T-cell (primary cell): Measurements from ENCODE around the gene SOD3. TPM values are rescaled to one million over a fixed set of nuclear protein-coding genes. Genes with fewer than 3 reads are reported as not detected.

Experiments used
- ATAC-seq, 4 experiments: fragments of 200-7000 bp in 3 of 4; fragments of 150-1000 bp in 1 of 4; cut with Tn5 transposase; replicated peaks in 1 of 4; 1 replicate in 3 of 4; 2 replicates in 1 of 4; pipeline ENCODE4 v1.10.0; 2021; ENCODE audit warnings: moderate library complexity in 3 of 4, mild to moderate bottlenecking in 2 of 4, moderate number of reproducible peaks in 1 of 4
- CTCF ChIA-PET, 2 donors: fragments of 300-600 bp; sonication (Branson Sonifier 250); formaldehyde crosslinking; loops; one replicate each; lab custom pipeline; 2022; ENCODE audit warnings: antibody characterized with exemption in 2 of 2; lab: Charles Lee
- POLR2A ChIA-PET, 2 donors: fragments of 300-600 bp; sonication (Branson Sonifier 250); formaldehyde crosslinking; loops; one replicate each; lab custom pipeline; 2022; ENCODE audit warnings: antibody characterized with exemption in 2 of 2; lab: Charles Lee
- DNase-seq, 35 experiments: peaks; one replicate each; pipeline versions ENCODE4 v3.0.0 to v3.0.0-alpha.2; 2013 to 2023
- H3K27ac ChIP-seq: one replicate; pipeline ENCODE4 v1.5.1; 2013; ENCODE audit warnings: low read length
- H3K27me3 ChIP-seq, 2 experiments: replicated peaks in 1 of 2; 1 replicate in 1 of 2; 2 replicates in 1 of 2; pipeline versions ENCODE4 v1.6.1 to v1.7.0; 2013; ENCODE audit warnings: low read length in 1 of 2, mixed read lengths in 1 of 2; ENCODE audit not compliant: control insufficient read depth in 2 of 2, insufficient read depth in 2 of 2; ENCODE audit errors: extremely low read depth in 1 of 2
- H3K36me3 ChIP-seq, 2 donors: 1 replicate in 1 of 2; 2 replicates in 1 of 2; pipeline versions ENCODE4 v1.6.1 to v1.7.0; 2013; ENCODE audit warnings: low read length in 1 of 2; ENCODE audit not compliant: control insufficient read depth in 2 of 2, insufficient read depth in 1 of 2; ENCODE audit errors: extremely low read depth in 1 of 2
- H3K4me1 ChIP-seq, 2 experiments: 1 replicate in 1 of 2; 2 replicates in 1 of 2; pipeline versions ENCODE4 v1.6.1 to v1.7.0; 2013; ENCODE audit warnings: low read length in 2 of 2, mixed read lengths in 1 of 2; ENCODE audit not compliant: insufficient read depth in 2 of 2, control insufficient read depth in 1 of 2; ENCODE audit errors: extremely low read depth in 1 of 2
- H3K4me3 ChIP-seq, 2 donors: 1 replicate in 1 of 2; 2 replicates in 1 of 2; pipeline versions ENCODE4 v1.5.1 to v1.7.0; 2013; ENCODE audit warnings: mild to moderate bottlenecking in 2 of 2, low read length in 1 of 2, moderate library complexity in 1 of 2; ENCODE audit not compliant: control insufficient read depth in 1 of 2; ENCODE audit errors: extremely low read depth in 1 of 2
- H3K9me3 ChIP-seq: 2 replicates; pipeline ENCODE4 v1.7.0; 2013
- H3K27ac Mint-ChIP-seq, 2 donors: one replicate each; pipeline ENCODE4 v1.8.0; 2020 to 2021; ENCODE audit warnings: mild to moderate bottlenecking in 2 of 2, mixed read lengths in 2 of 2
- H3K27me3 Mint-ChIP-seq, 2 donors: one replicate each; pipeline ENCODE4 v1.8.0; 2021 to 2022; ENCODE audit warnings: mixed read lengths in 2 of 2
- H3K36me3 Mint-ChIP-seq: one replicate; pipeline ENCODE4 v1.8.0; 2021; ENCODE audit warnings: mixed read lengths
- H3K4me1 Mint-ChIP-seq, 3 donors: one replicate each; pipeline ENCODE4 v1.8.0; 2020 to 2022; ENCODE audit warnings: mixed read lengths in 3 of 3, mild to moderate bottlenecking in 1 of 3
- H3K4me3 Mint-ChIP-seq, 3 donors: one replicate each; pipeline ENCODE4 v1.8.0; 2020 to 2022; ENCODE audit warnings: mild to moderate bottlenecking in 3 of 3, mixed read lengths in 3 of 3, moderate library complexity in 3 of 3
- H3K9me3 Mint-ChIP-seq, 3 donors: one replicate each; pipeline ENCODE4 v1.8.0; 2020 to 2022; ENCODE audit warnings: mixed read lengths in 3 of 3
- WGBS: methylation state at CpG from one replicate; pipeline ENCODE4 v1.1.5; 2013; ENCODE audit warnings: missing lambda C conversion rate; ENCODE audit not compliant: insufficient coverage; 5-methylcytosine and 5-hydroxymethylcytosine counted together
- total RNA-seq, 35 experiments: library from RNA in 6 of 35; stranded (reverse) in 6 of 35; fragments of 120-200 nt in 1 of 35; gene quantifications; one replicate each; pipeline versions ENCODE4 v1.2.1 to v1.2.4 and lab custom pipeline; 2013 to 2026

SOD3 gene
- total RNA-seq, 5 donors from 2014 or later (not counting 1 experiment from before 2014, with no cell fraction given): 0.23 to 0.35 (median 0.28) TPM; not detected in 2

DNA sequence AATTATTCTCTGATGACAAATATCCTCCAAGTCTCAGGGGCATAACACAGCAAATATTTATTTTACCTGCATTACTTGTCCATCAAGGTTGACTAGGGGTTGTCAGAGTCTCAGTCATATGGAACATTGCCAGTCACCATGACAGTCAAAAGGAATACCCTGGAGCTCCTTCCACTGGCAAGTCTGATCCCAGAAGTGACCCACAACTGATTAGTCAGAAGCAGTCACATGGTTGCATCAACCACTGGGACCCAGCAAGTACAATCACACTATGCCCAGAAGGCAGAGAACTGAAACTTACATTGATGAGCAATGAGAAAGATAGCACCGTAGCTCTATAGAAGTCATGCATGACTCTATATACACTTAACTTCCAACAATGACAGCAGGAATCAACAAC lies 41.9 kb upstream of the SOD3 start:
- no peaks in the 10 kb centered on the region for H3K4me1 Mint-ChIP-seq
- Histone ChIP-seq H3K36me3 (no peaks in the 10 kb centered on the region), H3K4me1 (no peaks in the 10 kb centered on the region), H3K27me3 (no peaks in the 10 kb centered on the region), H3K27ac (no peak overlapping the region), H3K4me3 (no peak overlapping the region), H3K9me3 (no peaks in the 10 kb centered on the region)
- DNase-seq: no peak
- H3K27me3 Mint-ChIP-seq: peaks cover 4 to 6% of the 10 kb centered on the region in 2 donors
- ChIA-PET POLR2A (no interaction called here), CTCF (no interaction called here)
- H3K4me3 Mint-ChIP-seq: no peak overlapping the region
- WGBS: no CpG with 5 or more reads among the region's 1 CpG
- no peaks in the 10 kb centered on the region for H3K36me3 Mint-ChIP-seq
- no peak for ATAC-seq
- peaks cover 11 to 34% (median 26%) of the 10 kb centered on the region in 3 donors for H3K9me3 Mint-ChIP-seq
- no peak overlapping the region for H3K27ac Mint-ChIP-seq

DNA sequence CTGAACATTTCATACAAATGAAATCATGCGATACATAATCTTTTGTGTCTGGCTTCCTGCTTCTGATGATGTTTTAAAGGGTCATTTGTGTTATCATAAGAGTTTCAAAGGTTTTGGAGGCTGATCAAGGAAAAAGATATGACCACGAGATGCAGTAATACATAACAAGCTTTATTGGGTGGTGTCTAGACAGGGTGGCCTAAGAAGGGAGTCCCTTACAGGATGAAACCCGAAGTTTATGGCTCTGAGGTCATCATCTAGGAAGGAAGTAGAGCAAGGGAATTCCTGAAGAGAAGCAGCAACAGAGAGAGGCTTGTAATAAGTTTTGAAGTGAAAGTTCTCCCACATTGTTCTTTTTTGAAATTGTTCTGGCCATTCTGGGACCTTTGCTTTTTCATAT lies 40.8 kb upstream of the SOD3 start:
- H3K9me3 Mint-ChIP-seq: peaks cover 13 to 36% (median 33%) of the 10 kb centered on the region in 3 donors
- no peak overlapping the region for H3K4me3 Mint-ChIP-seq
- Histone ChIP-seq H3K27me3 (no peaks in the 10 kb centered on the region), H3K4me3 (no peak overlapping the region), H3K36me3 (no peaks in the 10 kb centered on the region), H3K4me1 (no peaks in the 10 kb centered on the region), H3K9me3 (no peaks in the 10 kb centered on the region), H3K27ac (no peak overlapping the region)
- peaks cover 4 to 6% of the 10 kb centered on the region in 2 donors for H3K27me3 Mint-ChIP-seq
- no peaks in the 10 kb centered on the region for H3K36me3 Mint-ChIP-seq
- ChIA-PET POLR2A (no interaction called here), CTCF (no interaction called here)
- H3K27ac Mint-ChIP-seq: no peak overlapping the region
- no peak for ATAC-seq
- no peak for DNase-seq
- no peaks in the 10 kb centered on the region for H3K4me1 Mint-ChIP-seq
- WGBS: 25% methylated on average over 1 of the region's 3 CpGs

DNA sequence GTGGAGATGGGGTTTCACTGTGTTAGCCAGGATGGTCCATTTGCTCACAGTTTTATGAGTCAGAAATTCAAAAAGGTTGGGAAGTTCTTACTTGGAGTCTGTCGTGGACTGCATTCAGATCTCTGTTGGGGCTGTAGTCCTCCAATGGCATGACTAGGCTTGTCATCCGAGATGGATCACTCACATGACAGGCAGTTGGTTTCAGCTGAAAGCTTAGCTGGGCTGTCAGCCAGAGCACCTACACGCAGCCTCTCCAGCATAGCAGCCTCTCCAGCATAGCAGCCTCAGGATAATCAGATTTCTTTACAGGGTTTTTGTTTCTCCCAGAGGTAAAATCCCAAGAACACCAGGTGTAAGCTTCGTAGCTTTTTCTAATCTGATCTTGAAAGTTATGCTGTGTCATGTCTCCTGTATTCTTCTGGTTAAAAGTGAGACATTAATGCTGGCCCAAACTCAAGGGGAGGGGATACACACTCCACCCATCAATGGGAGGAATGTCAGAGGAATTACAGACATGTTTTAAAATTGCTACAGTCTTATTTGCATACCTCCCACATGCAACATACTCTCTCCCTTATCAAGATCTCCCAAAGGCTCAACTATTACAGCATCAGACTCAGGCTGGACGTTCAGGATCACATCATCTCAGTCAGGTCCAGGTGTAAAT lies 31.6 kb upstream of the SOD3 start:
- Histone ChIP-seq H3K27me3 (no peaks in the 10 kb centered on the region), H3K9me3 (no peaks in the 10 kb centered on the region), H3K4me3 (no peak overlapping the region), H3K36me3 (no peaks in the 10 kb centered on the region), H3K4me1 (no peaks in the 10 kb centered on the region), H3K27ac (no peak overlapping the region)
- Mint-ChIP-seq H3K4me1 (no peaks in the 10 kb centered on the region), H3K27ac (no peak overlapping the region), H3K9me3 (peaks cover 0 to 6% (median 4%) of the 10 kb centered on the region in 3 donors), H3K27me3 (peaks cover 0 to 6% of the 10 kb centered on the region in 2 donors), H3K4me3 (no peak overlapping the region), H3K36me3 (no peaks in the 10 kb centered on the region)
- 83% methylated on average over 1 of the region's 5 CpGs for WGBS
- DNase-seq (no peak), ATAC-seq (no peak)
- ChIA-PET POLR2A (no interaction called here), CTCF (no interaction called here)

DNA sequence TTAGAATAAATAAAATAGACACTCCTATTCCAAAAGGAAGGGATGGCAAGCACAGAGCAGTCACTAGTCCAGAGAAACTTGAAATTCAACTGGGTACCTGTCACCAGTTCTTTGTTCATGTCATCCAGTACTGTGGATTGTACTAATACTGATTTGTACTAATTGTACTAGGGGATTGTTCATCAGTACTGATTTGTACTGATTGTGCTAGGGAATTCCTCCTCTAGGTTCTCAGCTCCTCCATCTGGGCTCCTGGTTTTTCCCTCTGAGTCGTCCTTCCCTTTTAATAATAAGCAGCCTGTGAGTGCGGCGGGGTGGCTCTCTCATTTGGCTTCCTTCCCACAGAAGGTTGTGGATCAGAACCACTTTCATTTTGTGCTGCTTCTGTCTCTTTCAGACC lies 31.0 kb upstream of the SOD3 start:
- CTCF ChIA-PET: no interaction called here
- Mint-ChIP-seq H3K27ac (no peak overlapping the region), H3K4me1 (no peaks in the 10 kb centered on the region), H3K27me3 (peaks cover 0 to 6% of the 10 kb centered on the region in 2 donors), H3K36me3 (no peaks in the 10 kb centered on the region), H3K9me3 (peaks cover 0 to 4% (median 0%) of the 10 kb centered on the region in 3 donors), H3K4me3 (no peak overlapping the region)
- Histone ChIP-seq H3K9me3 (no peaks in the 10 kb centered on the region), H3K36me3 (no peaks in the 10 kb centered on the region), H3K27ac (no peak overlapping the region), H3K27me3 (no peaks in the 10 kb centered on the region), H3K4me1 (no peaks in the 10 kb centered on the region), H3K4me3 (no peak overlapping the region)
- WGBS: 80% methylated on average over 1 of the region's 3 CpGs
- no peak for DNase-seq
- POLR2A ChIA-PET: no interaction called here
- no peak for ATAC-seq

DNA sequence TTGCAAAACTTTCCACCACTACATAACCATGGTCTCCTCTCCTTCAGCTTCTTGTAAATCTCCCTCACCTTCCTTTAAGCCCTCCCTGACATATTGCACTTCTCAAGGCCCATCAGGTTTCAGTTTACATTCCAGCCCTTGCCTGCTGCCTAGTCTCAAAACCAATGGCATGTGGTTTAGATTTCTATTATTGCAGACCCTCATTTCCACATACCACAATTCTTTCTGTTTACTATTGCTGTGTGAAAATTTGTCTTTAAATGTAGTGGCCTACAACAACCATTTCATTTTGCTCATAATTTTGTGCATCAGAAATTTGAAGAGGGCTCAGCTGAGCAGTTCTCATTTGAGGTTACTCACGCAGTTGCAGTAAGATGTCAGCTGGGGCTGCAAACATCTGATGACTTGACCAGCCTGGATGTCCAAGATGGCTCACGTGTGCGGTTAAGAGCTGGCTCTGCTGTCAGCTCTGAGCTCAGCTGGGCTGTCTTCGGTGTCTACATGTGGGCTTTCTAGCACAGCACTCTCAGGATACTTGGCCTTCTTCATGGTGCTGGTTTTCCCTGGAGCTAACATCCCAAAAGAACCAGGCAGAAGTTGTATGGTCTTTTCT lies 29.9 kb upstream of the SOD3 start:
- ChIA-PET POLR2A (no interaction called here), CTCF (no interaction called here)
- H3K4me3 Mint-ChIP-seq: no peak overlapping the region

DNA sequence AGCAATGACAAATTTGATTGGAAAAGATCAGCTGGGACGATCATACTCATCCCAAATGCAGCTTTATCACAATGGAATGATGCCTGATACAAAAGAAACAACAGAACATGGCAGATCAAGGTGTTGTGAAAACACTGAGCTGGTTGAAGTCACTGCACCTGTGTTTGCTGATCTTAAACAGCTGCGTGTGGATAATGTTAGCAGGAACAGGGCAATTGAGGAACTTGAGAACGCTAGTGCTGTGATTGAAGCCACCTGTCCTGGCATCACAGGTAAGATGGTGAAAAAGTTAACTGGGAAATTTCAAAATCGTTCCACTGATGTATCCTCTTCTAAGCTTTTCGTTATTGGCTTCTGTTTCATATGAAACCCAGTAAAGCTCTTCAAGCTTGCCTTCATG lies 27.4 kb upstream of the SOD3 start:
- no peaks in the 10 kb centered on the region for H3K4me1 ChIP-seq
- no peak overlapping the region for H3K27ac Mint-ChIP-seq
- ChIA-PET CTCF (interaction anchor here in 1 of 2 donors (0.5 kb wide), 1 partner anchor 28 kb away, joined by 3 read pairs; no protein-coding TSS in a partner anchor), POLR2A (no interaction called here)
- H3K4me3 ChIP-seq: no peak overlapping the region
- WGBS: 65% methylated on average over 3 of the region's 5 CpGs
- ATAC-seq (no peak), DNase-seq (no peak)
- no peak overlapping the region for H3K27ac ChIP-seq
- no peaks in the 10 kb centered on the region for H3K4me1 Mint-ChIP-seq
- H3K27me3 Mint-ChIP-seq: peaks cover 0 to 11% of the 10 kb centered on the region in 2 donors
- no peaks in the 10 kb centered on the region for H3K27me3 ChIP-seq
- H3K9me3 ChIP-seq: no peaks in the 10 kb centered on the region
- no peak overlapping the region for H3K4me3 Mint-ChIP-seq
- H3K9me3 Mint-ChIP-seq: peaks cover 0 to 8% (median 4%) of the 10 kb centered on the region in 3 donors
- no peaks in the 10 kb centered on the region for H3K36me3 ChIP-seq
- no peaks in the 10 kb centered on the region for H3K36me3 Mint-ChIP-seq

More for the DNA sequence above, 29.9 kb upstream of the SOD3 start:
- Histone ChIP-seq H3K9me3 (no peaks in the 10 kb centered on the region), H3K36me3 (no peaks in the 10 kb centered on the region), H3K4me3 (no peak overlapping the region), H3K27ac (no peak overlapping the region), H3K27me3 (no peaks in the 10 kb centered on the region), H3K4me1 (no peaks in the 10 kb centered on the region)
- no peak overlapping the region for H3K27ac Mint-ChIP-seq
- H3K4me1 Mint-ChIP-seq: no peaks in the 10 kb centered on the region
- peaks cover 0 to 4% (median 0%) of the 10 kb centered on the region in 3 donors for H3K9me3 Mint-ChIP-seq
- H3K27me3 Mint-ChIP-seq: peaks cover 0 to 6% of the 10 kb centered on the region in 2 donors
- H3K36me3 Mint-ChIP-seq: no peaks in the 10 kb centered on the region
- WGBS: 80% methylated on average over 4 of the region's 4 CpGs
- ATAC-seq (no peak), DNase-seq (no peak)
